GM12878 (cell line): ENCODE data around the gene LGI4.

Experiments
- CHD2 ChIP-seq: IDR thresholded peaks from 2 replicates; pipeline ENCODE4 v1.6.1; 2011; ENCODE audit warnings: low read depth, low read length, improper control_type of control experiment, borderline replicate concordance
- EED ChIP-seq: sonication (generic); IDR thresholded peaks from 2 replicates; pipeline ENCODE4 v1.6.1; 2016; ENCODE audit warnings: antibody characterized with exemption, low read depth
- EP300 ChIP-seq, 2 experiments: fragments of 150-350 bp in 1 of 2; IDR thresholded peaks; 2 replicates each; pipeline ENCODE4 v1.6.1; 2011 to 2012; ENCODE audit warnings: low read depth in 2 of 2, low read length in 2 of 2, borderline replicate concordance in 1 of 2, improper control_type of control experiment in 1 of 2, inconsistent platforms in 1 of 2; ENCODE audit not compliant: control insufficient read depth in 1 of 2
- FOXK2 ChIP-seq: fragments of 450-650 bp; IDR thresholded peaks from 2 replicates; pipeline ENCODE4 v1.6.1; 2017; ENCODE audit warnings: mild to moderate bottlenecking, moderate library complexity
- JUND ChIP-seq: IDR thresholded peaks from 2 replicates; pipeline ENCODE4 v1.6.1; 2012; ENCODE audit warnings: low read depth, mild to moderate bottlenecking, low read length, improper control_type of control experiment, moderate library complexity
- MXI1 ChIP-seq: fragments of 150-350 bp; IDR thresholded peaks from 2 replicates; pipeline ENCODE4 v1.6.1; 2011; ENCODE audit warnings: low read depth, mild to moderate bottlenecking, inconsistent platforms, low read length, improper control_type of control experiment
- MYC ChIP-seq: IDR thresholded peaks from 2 replicates; pipeline ENCODE4 v1.6.1; 2011; ENCODE audit warnings: mild to moderate bottlenecking, low read length, moderate library complexity, inconsistent platforms; ENCODE audit not compliant: insufficient read depth, insufficient replicate concordance, insufficient read length, severe bottlenecking
- RAD21 ChIP-seq: IDR thresholded peaks from 2 replicates; pipeline ENCODE4 v1.6.1; 2011; ENCODE audit warnings: mild to moderate bottlenecking, low read depth, low read length, moderate library complexity; ENCODE audit not compliant: insufficient read depth
- SP1 ChIP-seq: IDR thresholded peaks from one replicate; pipeline ENCODE4 v1.6.1; 2011; ENCODE audit warnings: low read depth, low read length
- SRF ChIP-seq, 2 experiments: IDR thresholded peaks; 2 replicates each; pipeline ENCODE4 v1.6.1; 2011; ENCODE audit warnings: low read depth in 2 of 2, low read length in 2 of 2, mild to moderate bottlenecking in 1 of 2, moderate library complexity in 1 of 2
- TAF1 ChIP-seq: IDR thresholded peaks from 2 replicates; pipeline ENCODE4 v1.6.1; 2011; ENCODE audit warnings: mild to moderate bottlenecking, low read depth, low read length, borderline replicate concordance
- TF ChIP-seq, protein P1 (sequence below), 3 experiments: IDR thresholded peaks in 2 of 3; conservative IDR thresholded peaks in 1 of 3; 2 replicates each; pipeline ENCODE4 v1.5.1; 2011; ENCODE audit warnings: low read depth in 3 of 3, low read length in 3 of 3, mild to moderate bottlenecking in 3 of 3, control low read depth in 2 of 3, moderate library complexity in 2 of 3, inconsistent platforms in 1 of 3, mixed read lengths in 1 of 3; ENCODE audit not compliant: control insufficient read depth in 2 of 3, insufficient read depth in 1 of 3; ENCODE audit errors: extremely low read depth in 1 of 3
- TF ChIP-seq, protein P2 (sequence below): IDR thresholded peaks from 2 replicates; pipeline ENCODE4 v1.6.1; 2012; ENCODE audit warnings: low read depth, low read length, improper control_type of control experiment

DNA sequence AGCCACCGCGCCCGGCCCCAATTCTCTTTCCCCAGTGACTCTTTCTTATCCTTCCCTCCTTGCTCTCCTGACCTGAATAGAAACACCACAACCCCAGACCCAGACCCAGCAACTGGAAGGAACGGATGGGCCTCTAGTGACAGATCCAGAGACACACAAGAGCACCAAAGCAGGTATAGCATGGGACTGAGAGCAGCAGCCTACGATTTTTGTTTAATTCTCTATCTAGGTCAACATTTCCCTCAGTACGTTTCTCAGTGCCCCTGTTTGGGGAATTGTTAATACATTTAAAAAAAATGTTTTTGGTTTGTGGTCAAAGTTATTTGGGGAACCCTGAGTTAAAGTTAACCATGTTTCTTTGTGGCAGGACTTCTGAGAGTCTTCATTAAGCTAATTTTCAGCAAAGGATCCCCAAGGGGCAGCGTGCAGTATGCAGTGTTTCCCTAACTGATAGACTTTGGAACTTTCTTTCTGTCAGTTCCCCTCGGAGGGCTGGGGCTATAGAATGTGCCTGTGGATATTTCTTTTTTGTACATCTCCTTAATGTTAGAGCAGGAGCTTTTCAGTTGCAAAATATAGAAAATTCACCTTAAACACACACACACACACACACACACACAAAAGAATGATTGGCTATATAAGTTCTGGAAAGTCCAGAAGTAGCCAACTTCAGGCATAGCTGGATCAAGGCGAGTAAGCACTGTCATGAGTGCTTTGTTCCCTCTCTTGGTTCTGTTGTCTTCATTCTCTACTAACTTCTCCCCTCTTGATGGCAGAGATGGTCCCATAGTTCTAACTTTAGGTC lies 26.0 kb upstream of the LGI4 start:
- TF ChIP-seq TAF1 (no peak), CHD2 (no peak), MXI1 (peak; percentile 47; the same call in 1 of the 2 replicates), JUND (no peak), RAD21 (no peak), SP1 (no peak), EED (no peak), FOXK2 (no peak), SRF (IDR thresholded peaks at IDR 0.05; ENCODE audit: low read depth in 2 of 2, low read length in 2 of 2) (no peak), MYC (no peak), EP300 (IDR thresholded peaks at IDR 0.05; ENCODE audit: borderline replicate concordance in 1 of 2, control insufficient read depth in 1 of 2, low read depth in 2 of 2, low read length in 2 of 2) (peak in 1 of 2 experiments; percentile 28; a peak in 1 of 4 replicates)
- TF ChIP-seq, protein P1, sequence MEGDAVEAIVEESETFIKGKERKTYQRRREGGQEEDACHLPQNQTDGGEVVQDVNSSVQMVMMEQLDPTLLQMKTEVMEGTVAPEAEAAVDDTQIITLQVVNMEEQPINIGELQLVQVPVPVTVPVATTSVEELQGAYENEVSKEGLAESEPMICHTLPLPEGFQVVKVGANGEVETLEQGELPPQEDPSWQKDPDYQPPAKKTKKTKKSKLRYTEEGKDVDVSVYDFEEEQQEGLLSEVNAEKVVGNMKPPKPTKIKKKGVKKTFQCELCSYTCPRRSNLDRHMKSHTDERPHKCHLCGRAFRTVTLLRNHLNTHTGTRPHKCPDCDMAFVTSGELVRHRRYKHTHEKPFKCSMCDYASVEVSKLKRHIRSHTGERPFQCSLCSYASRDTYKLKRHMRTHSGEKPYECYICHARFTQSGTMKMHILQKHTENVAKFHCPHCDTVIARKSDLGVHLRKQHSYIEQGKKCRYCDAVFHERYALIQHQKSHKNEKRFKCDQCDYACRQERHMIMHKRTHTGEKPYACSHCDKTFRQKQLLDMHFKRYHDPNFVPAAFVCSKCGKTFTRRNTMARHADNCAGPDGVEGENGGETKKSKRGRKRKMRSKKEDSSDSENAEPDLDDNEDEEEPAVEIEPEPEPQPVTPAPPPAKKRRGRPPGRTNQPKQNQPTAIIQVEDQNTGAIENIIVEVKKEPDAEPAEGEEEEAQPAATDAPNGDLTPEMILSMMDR (IDR thresholded peaks at IDR 0.05 in 2 of 3, conservative IDR thresholded peaks at IDR 0.05 in 1 of 3; ENCODE audit: control insufficient read depth in 2 of 3, extremely low read depth in 1 of 3, insufficient read depth in 1 of 3, low read depth in 3 of 3, low read length in 3 of 3) = no peak
- TF ChIP-seq, protein P2, sequence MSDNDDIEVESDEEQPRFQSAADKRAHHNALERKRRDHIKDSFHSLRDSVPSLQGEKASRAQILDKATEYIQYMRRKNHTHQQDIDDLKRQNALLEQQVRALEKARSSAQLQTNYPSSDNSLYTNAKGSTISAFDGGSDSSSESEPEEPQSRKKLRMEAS = no peak
